Stimulated activated CD4-positive, alpha-beta T cell treated with anti-CD3 and anti-CD28 coated beads, TNF-alpha, amount 100 ng/mL, for 1 hour (primary cell): Measurements from ENCODE around the gene H3-3A.
A peak's percentile ranks its signal among the peaks of the same experiment; 100 is the strongest.

Experiments
- DNase-seq, 3 donors: peaks; one replicate each; pipeline ENCODE4 v3.0.0-alpha.2; 2020; ENCODE audit warnings: low read depth in 3 of 3, low spot score in 1 of 3

Gene H3-3A

DNA sequence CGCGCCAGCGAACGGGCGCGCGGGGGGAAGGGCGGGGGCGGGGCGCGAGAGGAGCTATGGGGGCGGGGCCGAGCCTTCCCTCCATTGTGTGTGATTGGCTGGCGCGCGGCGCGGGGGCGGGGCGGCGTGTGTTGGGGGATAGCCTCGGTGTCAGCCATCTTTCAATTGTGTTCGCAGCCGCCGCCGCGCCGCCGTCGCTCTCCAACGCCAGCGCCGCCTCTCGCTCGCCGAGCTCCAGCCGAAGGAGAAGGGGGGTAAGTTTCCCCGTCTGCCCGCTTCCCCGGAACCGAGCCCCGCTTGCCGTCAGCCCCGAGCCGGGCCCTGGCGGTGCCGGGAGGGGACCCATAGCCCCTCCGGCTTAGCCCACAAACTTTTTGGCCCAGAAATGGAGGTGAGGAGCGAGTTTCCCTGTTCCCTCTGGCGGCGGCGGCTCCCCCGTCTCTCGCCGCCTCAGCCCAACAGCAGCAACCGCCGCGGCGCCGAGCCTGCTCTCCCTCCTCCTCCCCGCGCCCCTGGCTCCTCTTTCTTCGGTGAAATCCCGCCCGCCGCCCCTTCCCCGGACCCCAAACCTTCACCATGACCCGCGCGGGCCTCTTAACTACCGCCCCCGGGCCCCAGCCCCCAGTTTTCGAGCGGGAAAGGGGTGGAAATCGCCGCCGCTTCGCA is at the start of gene H3-3A:
H3-3A (plus strand) TSS at position 159 of the 666 bp plus-strand sequence. CDS start 1,636 bp downstream, outside the sequence.
- peak; percentile 97 to 99 (median 98) for DNase-seq

DNA sequence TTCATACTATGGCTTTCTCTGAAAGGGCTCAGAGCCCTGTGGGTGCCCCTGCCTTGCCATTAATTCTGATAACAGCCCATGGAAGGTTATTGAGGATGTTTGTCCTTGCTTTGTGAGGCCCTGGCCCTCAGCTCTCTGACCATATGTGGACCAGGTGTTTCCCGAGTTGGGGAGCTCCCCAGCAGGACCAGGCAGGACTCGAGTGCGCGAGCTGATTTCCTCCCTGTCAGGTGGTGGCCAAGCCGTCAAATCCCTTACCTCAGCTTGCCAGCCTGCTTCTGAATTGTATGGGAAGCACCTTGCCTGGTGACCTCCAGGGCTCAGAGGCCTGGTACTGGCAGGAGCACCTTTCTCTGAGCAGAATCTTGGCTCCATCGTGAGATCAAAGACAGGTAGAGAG is 45.4 kb upstream of the H3-3A start:
- no peak for DNase-seq

DNA sequence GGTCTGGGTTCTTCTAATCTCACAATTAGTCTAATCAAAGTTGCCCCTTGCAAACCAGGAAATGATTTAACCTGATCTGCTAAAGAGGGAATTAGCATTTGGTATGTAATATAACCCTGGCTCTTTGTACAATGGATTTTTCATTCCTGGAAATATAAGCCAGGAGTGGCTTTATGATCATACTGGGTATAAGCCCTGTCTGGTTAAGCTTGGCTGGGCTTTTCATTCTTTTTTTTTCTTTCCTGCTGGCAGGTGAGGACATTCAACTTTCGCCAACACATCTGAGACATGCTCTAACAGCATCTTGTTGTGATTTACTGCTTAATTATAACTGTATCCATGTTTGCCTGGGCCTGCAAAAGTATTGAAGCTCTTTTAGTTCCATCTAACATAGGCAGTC is 42.9 kb upstream of the H3-3A start:
- no peak for DNase-seq

DNA sequence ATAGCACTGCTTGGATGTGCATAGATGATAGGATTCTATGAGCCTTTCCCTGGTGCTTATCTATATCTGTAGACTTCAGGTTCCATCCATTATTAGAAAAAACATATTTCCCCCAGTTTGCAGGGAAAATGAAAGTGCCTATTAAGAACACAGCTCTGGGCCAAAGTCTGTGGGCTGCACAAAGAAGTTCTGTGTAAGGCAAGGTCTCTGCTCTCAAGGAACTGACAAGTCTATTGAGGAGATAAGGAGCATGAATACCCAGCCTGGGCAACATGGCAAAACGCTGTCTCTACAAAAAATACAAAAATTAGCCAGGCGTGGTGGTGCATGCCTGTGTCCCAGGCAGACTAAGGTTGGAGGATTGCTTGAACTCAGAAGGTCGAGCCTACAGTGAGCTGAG is 41.1 kb upstream of the H3-3A start:
- no peak for DNase-seq

DNA sequence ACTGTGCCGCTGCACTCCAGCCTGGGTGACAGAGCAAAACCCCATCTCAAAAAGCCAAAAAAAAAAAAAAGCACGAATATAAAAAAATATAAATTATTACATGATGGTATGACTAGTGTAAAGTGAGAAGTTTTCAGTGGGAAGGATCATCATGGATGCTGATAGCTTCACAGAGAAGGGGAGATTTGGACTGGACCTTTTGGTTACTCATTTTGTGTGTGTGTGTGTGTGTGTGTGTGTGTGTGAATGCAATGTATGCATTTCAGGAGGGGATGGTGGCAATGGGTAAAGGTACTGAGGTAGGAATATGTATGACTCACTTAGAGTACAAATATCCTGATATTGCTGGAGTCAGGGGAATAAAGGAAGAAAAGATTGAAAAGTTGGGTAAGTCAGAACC is 40.7 kb upstream of the H3-3A start:
- DNase-seq = no peak

DNA sequence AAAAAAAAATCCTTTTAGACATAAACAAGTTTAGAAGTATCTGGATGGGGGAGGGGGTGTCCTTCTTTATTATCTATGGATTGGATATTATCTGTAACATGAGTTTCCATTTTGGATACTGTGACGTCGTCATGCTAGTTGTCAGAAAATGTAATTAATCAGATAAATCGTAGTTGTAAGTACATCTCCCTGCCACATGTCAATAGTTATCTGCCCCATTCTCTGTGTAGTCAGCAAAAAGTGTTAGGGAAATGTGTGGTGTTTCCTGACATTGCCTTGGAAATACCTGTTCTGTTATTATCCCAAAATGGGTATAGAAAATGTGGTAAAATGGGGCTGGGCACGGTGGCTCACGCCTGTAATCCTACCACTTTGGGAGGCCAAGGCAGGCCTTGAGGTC is 38.8 kb upstream of the H3-3A start:
- DNase-seq = no peak

DNA sequence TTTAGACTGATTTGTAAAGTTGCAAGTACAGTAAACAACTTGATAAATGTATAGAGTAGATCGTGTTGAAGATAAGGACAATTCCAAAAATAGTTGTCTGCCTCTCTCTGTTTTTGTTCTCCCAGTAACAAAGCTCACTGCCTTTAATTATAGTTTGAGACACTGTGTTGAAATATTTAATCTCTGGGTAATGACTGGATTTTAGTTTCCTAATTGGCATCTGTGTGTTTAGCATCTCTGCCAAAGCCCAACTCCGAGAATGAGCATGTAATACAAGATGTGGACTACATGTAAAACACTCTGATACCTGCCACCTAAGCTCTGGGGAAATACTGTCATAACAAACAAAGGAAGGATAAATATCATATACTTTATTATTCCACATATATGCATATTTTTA is 35.7 kb upstream of the H3-3A start:
- no peak for DNase-seq

DNA sequence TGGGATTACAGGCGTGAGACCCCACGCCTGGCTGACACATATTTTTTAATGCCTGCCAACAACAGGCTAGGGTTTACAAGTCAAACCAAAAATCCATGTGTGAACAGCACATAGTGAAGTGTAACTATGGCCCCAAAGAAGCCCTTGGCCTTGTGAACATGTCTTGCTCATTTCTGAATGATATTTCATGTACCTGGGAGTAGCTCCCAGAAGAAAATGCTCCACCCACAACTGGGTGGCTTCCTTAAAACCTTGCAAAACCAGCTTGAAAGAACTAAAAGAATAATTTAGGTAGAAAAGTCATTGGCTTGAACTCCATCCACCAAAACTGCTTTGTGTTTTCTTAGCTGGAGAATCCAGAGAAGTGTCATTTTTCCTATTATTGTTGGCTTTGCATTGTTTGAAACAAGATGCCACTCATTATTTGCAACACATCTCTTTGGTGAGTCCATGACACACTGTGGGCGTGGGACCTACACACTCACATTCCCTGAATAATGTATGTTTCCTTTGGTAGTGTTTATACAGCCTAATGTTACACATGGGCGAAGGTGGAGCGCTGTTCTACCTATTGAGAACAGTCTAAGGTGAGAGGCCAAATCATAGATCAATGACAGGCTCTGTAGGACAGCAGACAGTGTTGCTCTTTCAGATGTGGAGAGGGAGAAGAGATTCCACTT is 34.8 kb upstream of the H3-3A start:
- DNase-seq = no peak

DNA sequence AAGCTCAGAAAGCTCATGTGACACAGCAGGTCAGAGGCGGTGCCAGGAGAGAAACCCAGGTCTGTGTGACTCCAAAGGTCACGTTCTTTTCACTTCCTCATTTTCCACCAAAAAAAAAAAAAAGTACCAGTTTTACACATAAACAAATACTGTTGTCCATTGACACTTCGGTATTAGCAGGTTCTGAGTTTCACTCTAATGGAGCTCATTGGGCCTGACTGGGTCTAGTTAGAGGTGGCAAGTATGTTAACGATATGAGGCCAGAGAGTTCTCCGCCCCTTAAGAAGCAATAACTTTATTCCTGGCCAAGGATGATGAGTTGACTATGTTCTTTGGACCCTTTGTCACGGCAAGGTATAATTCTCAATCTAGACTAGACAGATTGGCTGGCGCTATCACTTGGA is 33.4 kb upstream of the H3-3A start:
- DNase-seq = no peak

DNA sequence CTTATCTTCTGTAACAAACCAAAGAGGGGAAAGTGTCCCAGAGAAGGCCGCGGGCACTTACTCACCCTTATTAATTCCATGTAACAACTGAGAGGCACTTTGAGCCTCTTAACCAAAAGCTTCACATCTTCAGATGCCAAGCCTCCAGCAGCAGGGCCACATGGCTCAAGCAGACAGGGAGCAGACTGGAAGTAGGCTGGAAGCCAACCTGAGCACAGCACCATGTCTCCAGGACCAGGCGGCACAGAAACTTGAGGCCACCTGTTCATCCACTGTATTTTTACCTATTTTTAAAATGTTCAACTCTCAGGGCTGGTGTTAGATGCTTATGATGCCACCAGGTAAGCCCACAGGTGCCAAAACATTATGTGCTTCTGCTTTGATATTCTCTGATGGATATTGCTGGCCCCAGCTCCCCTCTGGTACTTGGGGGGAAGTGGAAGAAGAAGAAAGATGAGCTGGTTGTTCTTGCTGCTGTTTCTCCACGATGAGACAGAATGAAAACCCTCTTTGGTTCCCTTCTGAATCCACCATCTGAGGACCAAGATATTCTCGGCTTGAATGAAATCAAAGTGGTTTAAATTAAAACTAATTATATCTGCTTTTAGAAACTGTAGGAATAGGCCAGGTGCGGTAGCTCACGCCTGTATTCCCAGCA is 32.8 kb upstream of the H3-3A start:
- DNase-seq = no peak

DNA sequence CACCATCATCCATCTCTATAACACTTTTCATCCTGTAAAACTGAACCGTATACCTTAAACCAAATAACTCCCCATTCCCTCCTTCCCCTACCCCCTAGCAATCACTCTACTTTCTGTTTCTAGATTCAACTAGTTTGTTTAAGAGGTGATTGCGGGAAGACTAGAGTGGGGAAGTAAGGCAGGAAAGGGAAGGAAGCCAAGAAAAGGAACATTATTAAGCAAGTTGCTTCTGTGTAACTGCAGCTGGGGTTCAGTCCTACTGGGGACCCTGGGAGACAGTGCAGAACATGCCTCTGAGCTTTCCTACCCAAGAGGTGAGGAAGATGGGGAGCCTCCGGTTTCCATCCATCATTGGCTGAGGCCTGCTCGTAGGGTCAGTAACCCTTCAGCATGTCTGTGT is 28.9 kb upstream of the H3-3A start:
- no peak for DNase-seq

DNA sequence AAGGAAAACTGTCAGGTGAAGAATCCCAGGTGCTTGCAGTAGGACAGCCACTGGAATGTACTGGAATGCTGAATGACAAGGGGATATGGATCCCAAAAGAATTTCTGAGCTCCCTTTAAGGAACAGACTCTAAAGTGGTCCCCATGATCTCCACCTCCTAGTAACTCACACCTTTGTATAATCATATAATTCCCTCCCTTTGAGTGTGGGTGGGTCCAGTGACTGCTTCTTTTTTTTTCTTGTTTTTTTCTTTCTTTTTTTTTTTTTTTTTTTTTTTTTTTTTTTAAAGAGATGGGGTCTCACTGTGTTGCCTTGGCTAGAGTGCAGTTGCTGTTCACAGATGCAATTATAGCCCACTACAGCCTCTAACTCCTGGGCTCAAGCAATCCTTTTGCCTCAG is 28.5 kb upstream of the H3-3A start:
- no peak for DNase-seq

DNA sequence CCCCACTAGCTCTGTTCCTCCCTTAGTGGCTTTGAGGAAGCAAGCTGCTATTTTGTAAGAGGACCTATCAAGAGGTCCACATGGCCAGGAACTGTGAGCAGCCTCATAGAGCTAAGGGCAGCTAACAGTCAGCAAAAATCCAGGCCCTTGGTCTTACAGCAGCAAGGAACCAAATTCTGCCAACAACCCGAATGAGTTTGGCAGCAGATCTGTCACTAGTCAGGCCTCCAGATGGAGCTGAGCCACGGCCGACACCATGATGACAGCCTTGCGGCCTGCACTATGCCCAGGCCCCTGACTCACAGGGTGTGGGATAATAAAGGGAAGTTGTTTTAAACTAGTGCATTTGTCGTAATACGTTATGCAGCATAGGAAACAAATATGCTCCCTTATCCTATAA is 28.0 kb upstream of the H3-3A start:
- no peak for DNase-seq

DNA sequence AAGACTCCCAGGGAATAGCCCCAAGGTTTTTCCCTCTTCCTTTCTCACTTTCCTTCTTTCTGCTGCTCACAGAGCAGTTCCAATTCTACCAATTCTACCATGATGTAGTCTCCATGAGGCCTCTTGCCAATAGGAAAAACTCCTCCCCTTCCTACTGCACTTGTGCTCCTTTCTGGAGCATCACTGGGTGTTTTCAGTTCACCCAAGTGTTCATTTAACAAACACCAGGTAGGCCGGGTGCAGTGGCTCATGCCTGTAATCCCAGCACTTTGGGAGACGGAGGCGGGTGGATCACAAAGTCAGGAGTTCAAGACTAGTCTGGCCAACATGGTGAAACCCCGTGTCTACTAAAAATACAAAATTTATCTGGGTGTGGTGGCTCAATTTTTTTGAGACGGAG is 26.6 kb upstream of the H3-3A start:
- no peak for DNase-seq

DNA sequence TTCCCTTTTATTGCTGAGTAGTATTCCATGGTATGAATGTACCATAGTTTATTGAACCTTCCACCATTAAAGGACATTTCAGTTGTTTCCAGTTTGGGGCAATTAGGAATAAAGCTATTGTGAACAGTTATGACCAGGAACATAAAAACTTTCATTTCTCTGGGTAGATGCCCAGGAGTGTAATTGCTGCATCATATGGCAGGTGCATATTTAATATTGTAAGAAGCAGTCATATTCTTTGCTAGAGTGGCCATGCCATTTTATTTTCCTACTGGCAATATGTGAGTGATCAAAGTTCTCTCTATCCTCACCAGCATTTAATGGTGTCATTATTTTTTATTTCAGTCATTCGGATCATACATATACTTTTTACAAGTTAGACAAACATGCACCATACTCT is 23.9 kb upstream of the H3-3A start:
- DNase-seq = no peak

DNA sequence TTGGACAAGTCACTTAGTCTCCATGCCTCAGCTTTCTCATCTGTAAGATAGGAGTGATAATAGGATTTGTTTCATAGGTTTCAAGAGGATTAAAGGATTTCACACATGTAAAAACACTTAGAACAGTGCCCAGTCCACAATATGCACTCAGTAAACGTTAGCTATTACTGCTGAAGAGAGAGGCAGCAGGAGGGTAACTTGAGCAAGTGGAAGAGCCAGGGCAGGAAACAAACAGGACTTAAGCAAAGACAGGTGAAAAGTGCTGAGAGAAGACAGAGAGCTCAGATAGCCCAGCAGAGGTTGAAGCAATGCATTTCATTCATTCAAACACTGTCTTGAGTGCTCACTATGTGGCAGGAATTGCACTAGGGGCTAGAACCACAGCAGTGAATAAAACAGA is 21.1 kb upstream of the H3-3A start:
- no peak for DNase-seq

DNA sequence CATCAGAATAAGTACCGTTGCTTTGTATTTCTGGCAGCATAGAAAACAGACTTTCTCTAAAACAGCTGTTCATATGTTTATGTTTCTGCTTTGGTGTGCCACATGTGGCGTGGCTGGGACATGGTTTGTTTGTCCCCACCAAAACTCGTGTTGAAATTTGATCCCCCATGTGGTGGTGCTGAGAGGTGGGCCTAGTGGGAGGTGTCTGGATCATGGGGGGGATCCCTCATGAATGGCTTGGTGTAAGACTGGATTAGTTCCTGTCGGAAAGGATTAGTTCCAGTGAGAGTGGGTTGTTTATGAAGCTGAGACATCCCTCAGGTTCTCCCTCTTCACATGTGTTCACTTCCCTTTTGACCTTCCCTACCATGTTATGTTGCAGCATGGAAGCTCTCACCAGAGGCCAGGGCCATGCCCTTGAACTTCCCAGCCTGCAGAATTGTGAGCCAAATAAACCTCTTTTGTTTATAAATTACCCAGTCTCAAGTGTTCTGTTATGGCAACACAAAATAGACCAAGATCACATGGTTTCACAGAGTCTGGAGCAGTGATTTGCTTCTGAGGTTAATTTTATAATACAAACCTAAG is 17.9 kb upstream of the H3-3A start:
- DNase-seq = no peak

DNA sequence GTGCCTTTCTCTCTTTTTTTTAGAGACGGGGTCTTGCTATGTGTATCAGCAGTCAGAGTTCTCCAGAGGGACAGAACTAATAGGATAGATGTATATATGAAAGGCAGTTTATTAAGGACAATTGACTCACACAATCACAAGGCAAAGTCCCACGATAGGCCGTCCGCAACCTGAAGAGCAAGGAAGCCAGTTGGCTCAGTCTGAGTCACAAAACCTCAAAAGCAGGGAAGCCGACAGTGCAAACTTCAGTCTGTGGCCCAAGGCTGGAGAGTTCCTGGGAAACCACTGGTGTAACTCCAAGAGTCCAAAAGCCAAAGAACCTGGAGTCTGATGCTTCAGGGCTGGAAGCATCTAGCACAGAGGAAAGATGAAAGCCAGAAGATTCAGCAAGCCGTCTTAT is 16.3 kb upstream of the H3-3A start:
- no peak for DNase-seq

DNA sequence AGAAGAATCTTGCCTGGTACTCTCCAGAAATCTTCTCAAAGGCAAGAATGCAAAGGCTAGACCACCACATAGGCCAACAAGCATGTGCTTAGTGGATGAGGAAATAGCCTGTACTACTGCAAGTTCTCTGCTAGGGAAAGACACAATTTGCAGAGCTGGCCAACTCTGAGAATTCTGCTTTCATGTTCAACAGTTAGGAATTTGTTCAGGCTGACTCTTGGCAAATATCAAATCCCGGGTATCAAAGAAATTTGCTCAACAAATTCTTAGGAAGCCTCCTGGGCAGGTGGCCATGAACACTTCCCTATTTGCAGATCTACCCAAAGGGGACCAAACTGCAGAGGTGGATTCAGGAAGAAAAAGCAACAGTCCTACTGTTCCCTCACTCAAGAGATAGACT is 15.0 kb upstream of the H3-3A start:
- DNase-seq = no peak

DNA sequence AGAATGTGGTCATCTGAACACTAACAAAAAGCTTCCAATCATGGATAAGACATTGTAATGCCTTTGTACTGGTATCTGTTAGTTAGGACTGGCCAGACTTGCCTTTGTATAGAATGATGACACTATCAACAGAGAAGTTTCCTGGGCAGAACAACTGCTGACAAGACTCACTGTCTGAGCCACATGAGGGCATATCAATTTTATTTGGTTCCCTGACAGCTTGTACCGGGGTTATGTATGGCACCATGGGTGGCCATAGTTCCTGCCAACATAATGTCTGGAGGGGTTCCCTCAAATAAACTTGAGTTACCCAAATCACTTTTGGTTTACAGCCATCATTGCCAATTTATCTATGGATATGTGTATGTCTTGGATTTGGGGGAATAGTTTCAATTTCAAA is 13.6 kb upstream of the H3-3A start:
- no peak for DNase-seq

DNA sequence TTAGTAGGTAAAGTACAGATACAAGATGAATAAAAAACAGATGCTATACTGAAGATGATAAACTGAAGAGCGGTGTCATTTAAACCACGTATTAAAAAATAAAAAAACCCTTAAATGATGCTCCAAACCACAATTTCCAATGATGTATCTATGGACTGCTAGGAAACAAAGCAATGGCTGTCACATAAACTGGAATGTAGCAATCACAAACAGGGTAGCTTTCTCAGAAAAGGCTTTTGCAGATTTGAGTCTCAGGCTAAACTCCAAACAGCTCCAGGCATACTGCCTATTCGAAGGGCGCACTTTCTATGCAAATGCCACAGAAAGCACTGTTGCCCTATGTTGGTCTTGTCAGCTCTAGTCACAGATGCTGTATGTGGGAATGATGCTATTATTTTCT is 12.4 kb upstream of the H3-3A start:
- DNase-seq = no peak

DNA sequence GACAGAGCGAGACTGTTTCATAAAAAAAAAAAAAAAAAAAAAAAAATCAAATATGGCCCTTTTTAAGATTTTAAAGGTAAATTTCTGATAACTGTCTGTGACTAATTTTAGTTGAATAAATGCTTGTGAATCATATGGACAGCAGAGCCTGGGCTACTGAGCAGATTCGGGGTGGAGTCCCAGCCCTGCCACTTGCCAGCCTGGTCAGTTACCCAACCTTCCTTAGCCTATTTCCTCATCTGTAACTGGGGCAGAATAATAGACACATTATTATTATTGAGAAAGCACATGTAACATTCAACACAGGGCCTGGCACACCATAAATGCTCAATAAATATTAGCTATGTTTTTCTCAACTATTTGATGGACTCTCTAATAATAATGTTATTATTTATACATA is 11.2 kb upstream of the H3-3A start:
- DNase-seq = no peak
